ENCODE data around the gene CHAC1. TPM values are rescaled to one million over a fixed set of nuclear protein-coding genes. Genes with fewer than 3 reads are reported as not detected.
"Not testable (repeated sequence)": the region's sequence is repeated elsewhere in the genome, so short reads cannot be mapped to it uniquely, and the experiment has no call there.

Gene CHAC1
- polyA plus RNA-seq, 1 donor from 2014 or later = 3.6 TPM

GRCh38 chr15:40960151-40960885, 7.0 kb downstream of the CHAC1 start:
- TF ChIP-seq MXI1 (conservative IDR thresholded peaks at IDR 0.05; ENCODE audit: poor library complexity, severe bottlenecking) (no peak), EP300 (conservative IDR thresholded peaks at IDR 0.05; ENCODE audit: poor library complexity, severe bottlenecking) (no peak), TAF1 (IDR thresholded peaks at IDR 0.05; ENCODE audit: low read depth) (no peak), CTCF (IDR thresholded peaks at IDR 0.05; ENCODE audit: poor library complexity, severe bottlenecking) (no peak), REST (IDR thresholded peaks at IDR 0.05; ENCODE audit: borderline replicate concordance) (no peak), POLR2AphosphoS5 (IDR thresholded peaks at IDR 0.05) (no peak), SMC3 (conservative IDR thresholded peaks at IDR 0.05; ENCODE audit: poor library complexity) (no peak), RAD21 (conservative IDR thresholded peaks at IDR 0.05) (no peak), EZH2 (IDR thresholded peaks at IDR 0.05; ENCODE audit: borderline replicate concordance, insufficient read depth, low read length, poor library complexity, severe bottlenecking) (no peak)
- Histone ChIP-seq H3K4me2 (ENCODE audit: low read length) (no peak overlapping the region), H3K9me2 (ENCODE audit: insufficient read depth, low read length) (no peaks in the 10 kb centered on the region), H3K27me3 (ENCODE audit: insufficient read depth, low read depth, low read length) (no peaks in the 10 kb centered on the region), H2AFZ (ENCODE audit: low read depth, low read length) (no peak overlapping the region), H3K79me2 (replicated peaks; ENCODE audit: insufficient read depth, low read length) (no peaks in the 10 kb centered on the region), H3K9ac (ENCODE audit: low read length) (no peak overlapping the region), H3K9me3 (ENCODE audit: low read length) (no peaks in the 10 kb centered on the region), H3K36me3 (ENCODE audit: insufficient read depth, low read length) (no peaks in the 10 kb centered on the region), H3K27ac (ENCODE audit: low read length) (no peak overlapping the region), H4K20me1 (ENCODE audit: insufficient read depth) (no peaks in the 10 kb centered on the region), H3F3A (ENCODE audit: insufficient read depth, low read length, poor library complexity, severe bottlenecking) (no peaks in the 10 kb centered on the region), H3K4me3 (ENCODE audit: low read length) (no peak overlapping the region)

- Histone ChIP-seq H3K9me2 (ENCODE audit: insufficient read depth, low read length) (no peaks in the 10 kb centered on the region), H3K9me3 (ENCODE audit: low read length) (no peaks in the 10 kb centered on the region), H3K36me3 (ENCODE audit: insufficient read depth, low read length) (no peaks in the 10 kb centered on the region), H3K27me3 (ENCODE audit: insufficient read depth, low read depth, low read length) (no peaks in the 10 kb centered on the region), H3K4me3 (ENCODE audit: low read length) (no peak overlapping the region), H3F3A (ENCODE audit: insufficient read depth, low read length, poor library complexity, severe bottlenecking) (no peaks in the 10 kb centered on the region), H3K4me2 (ENCODE audit: low read length) (no peak overlapping the region), H4K20me1 (ENCODE audit: insufficient read depth) (no peaks in the 10 kb centered on the region), H2AFZ (ENCODE audit: low read depth, low read length) (no peak overlapping the region), H3K79me2 (replicated peaks; ENCODE audit: insufficient read depth, low read length) (no peaks in the 10 kb centered on the region), H3K9ac (ENCODE audit: low read length) (no peak overlapping the region), H3K27ac (ENCODE audit: low read length) (no peak overlapping the region)
- no peak for TF ChIP-seq EZH2 (IDR thresholded peaks at IDR 0.05; ENCODE audit: borderline replicate concordance, insufficient read depth, low read length, poor library complexity, severe bottlenecking)
Measured at GRCh38 chr15:40960925-40961324, 7.7 kb downstream of the CHAC1 start.

GRCh38 chr15:40961740-40962139, 8.5 kb downstream of the CHAC1 start:
- not testable (repeated sequence) for H4K20me1 ChIP-seq (ENCODE audit: insufficient read depth); H3K9ac ChIP-seq (ENCODE audit: low read length); H3K36me3 ChIP-seq (ENCODE audit: insufficient read depth, low read length); H3K9me2 ChIP-seq (ENCODE audit: insufficient read depth, low read length); H2AFZ ChIP-seq (ENCODE audit: low read depth, low read length); H3F3A ChIP-seq (ENCODE audit: insufficient read depth, low read length, poor library complexity, severe bottlenecking); H3K79me2 ChIP-seq (replicated peaks; ENCODE audit: insufficient read depth, low read length); H3K9me3 ChIP-seq (ENCODE audit: low read length); H3K4me2 ChIP-seq (ENCODE audit: low read length); H3K4me3 ChIP-seq (ENCODE audit: low read length); H3K27me3 ChIP-seq (ENCODE audit: insufficient read depth, low read depth, low read length); H3K27ac ChIP-seq (ENCODE audit: low read length)

GRCh38 chr15:40962317-40962716, 9.0 kb downstream of the CHAC1 start:
- H3K9me3 ChIP-seq (ENCODE audit: low read length); H3K9ac ChIP-seq (ENCODE audit: low read length); H3K4me3 ChIP-seq (ENCODE audit: low read length); H3K36me3 ChIP-seq (ENCODE audit: insufficient read depth, low read length); H3F3A ChIP-seq (ENCODE audit: insufficient read depth, low read length, poor library complexity, severe bottlenecking); H3K27me3 ChIP-seq (ENCODE audit: insufficient read depth, low read depth, low read length); H3K27ac ChIP-seq (ENCODE audit: low read length); H3K79me2 ChIP-seq (replicated peaks; ENCODE audit: insufficient read depth, low read length); H3K9me2 ChIP-seq (ENCODE audit: insufficient read depth, low read length); H3K4me2 ChIP-seq (ENCODE audit: low read length); H2AFZ ChIP-seq (ENCODE audit: low read depth, low read length); H4K20me1 ChIP-seq (ENCODE audit: insufficient read depth): not testable (repeated sequence)

All from neural cell (in vitro differentiated cells).